Uterus (tissue), 4 donors: ENCODE data around the gene PBX1. TPM values are rescaled to one million over a fixed set of nuclear protein-coding genes. Genes with fewer than 3 reads are reported as not detected.

ENCODE experiments used
- DNase-seq, 2 donors: peaks; one replicate each; pipeline ENCODE4 v3.0.0-alpha.2; 2019 to 2020
- H3K27ac ChIP-seq, 2 donors: fragments of 200-600 bp; sonication (generic); 1 replicate in 1 of 2; 2 replicates in 1 of 2; pipeline ENCODE4 v1.5.1; 2016 to 2018
- H3K27me3 ChIP-seq, 2 donors: fragments of 200-600 bp; sonication (generic); one replicate each; pipeline ENCODE4 v1.5.1; 2018 to 2019; ENCODE audit warnings: control low read depth in 1 of 2
- H3K36me3 ChIP-seq, 2 donors: fragments of 200-600 bp; sonication (generic); one replicate each; pipeline ENCODE4 v1.5.1; 2019; ENCODE audit warnings: control low read depth in 1 of 2
- H3K4me1 ChIP-seq, 2 donors: fragments of 200-600 bp; sonication (generic); one replicate each; pipeline ENCODE4 v1.5.1; 2018 to 2019; ENCODE audit warnings: control low read depth in 1 of 2
- H3K4me3 ChIP-seq, 2 donors: fragments of 200-600 bp; sonication (generic); 1 replicate in 1 of 2; 2 replicates in 1 of 2; pipeline ENCODE4 v1.5.1; 2018 to 2019; ENCODE audit warnings: mild to moderate bottlenecking in 1 of 2
- H3K9me3 ChIP-seq, 2 donors: fragments of 200-600 bp; sonication (generic); one replicate each; pipeline ENCODE4 v1.5.1; 2019; ENCODE audit warnings: control low read depth in 1 of 2
- POLR2A ChIP-seq, 2 donors: fragments of 450-650 bp; IDR thresholded peaks; one replicate each; pipeline ENCODE4 v1.6.1; 2016; ENCODE audit warnings: antibody characterized with exemption in 2 of 2, mild to moderate bottlenecking in 1 of 2, moderate library complexity in 1 of 2
- intact Hi-C: fragments of 100-400 bp; cut with DNase I; formaldehyde crosslinking; loops from one replicate; pipeline ENCODE4 v1.15.1; 2023; ENCODE audit warnings: low total_unique reads
- total RNA-seq, 4 donors: library from RNA; depleted of rRNA in 3 of 4; stranded (reverse); fragments of >200 nt in 3 of 4; gene quantifications; one replicate each; pipeline versions ENCODE4 v1.1.0 to v1.2.4, GENCODE V29; 2014 to 2023
- TF ChIP-seq, protein P1 (sequence below), 4 experiments: fragments of 200-600 bp in 2 of 4; fragments of 450-650 bp in 2 of 4; sonication (generic) in 2 of 4; IDR thresholded peaks; one replicate each; pipeline ENCODE4 v1.5.1; 2016 to 2019; ENCODE audit warnings: antibody characterized with exemption in 4 of 4, mild to moderate bottlenecking in 2 of 4, moderate library complexity in 1 of 4
- donor health status: DM: yes; HTN: yes; CAD: no.

The PBX1 gene
- total RNA-seq, 4 donors from 2014 or later, result 122 to 831 (median 207) TPM

DNA sequence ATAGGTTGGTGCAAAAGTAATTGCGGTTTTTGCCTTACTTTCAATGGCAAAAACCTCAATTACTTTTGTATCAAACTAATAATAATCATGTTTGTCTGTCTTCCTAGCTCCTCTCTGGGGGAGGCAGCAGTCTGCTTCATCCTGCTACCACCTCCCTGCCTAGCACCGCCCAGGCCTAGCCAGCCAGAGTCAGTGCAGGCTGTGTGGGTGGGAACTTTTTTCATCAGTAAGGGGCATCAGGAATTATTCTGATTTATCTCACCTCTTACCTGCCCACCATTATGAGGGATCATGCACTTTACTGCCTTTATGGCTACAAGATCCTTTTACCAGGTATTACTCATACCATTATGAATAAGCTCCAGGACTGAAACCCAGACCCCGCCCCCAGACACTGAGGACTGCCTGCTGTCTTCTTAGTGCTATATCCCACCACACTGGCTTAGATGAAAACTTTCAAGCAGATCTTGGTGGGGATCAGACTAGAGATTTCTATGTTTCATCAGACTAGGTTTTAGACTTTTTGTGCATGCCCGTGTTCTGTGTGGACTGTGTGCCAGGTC lies 116.4 kb downstream of the PBX1 start:
- intact Hi-C loops, result no loop called here
- Histone ChIP-seq H3K4me1 (peaks cover 11 to 13% of the 10 kb centered on the region in 2 donors), H3K27ac (peak overlapping the region; percentile 5 to 59), H3K4me3 (no peak overlapping the region), H3K36me3 (no peaks in the 10 kb centered on the region), H3K9me3 (no peaks in the 10 kb centered on the region), H3K27me3 (no peaks in the 10 kb centered on the region)
- no peak for DNase-seq
- TF ChIP-seq, protein P1, sequence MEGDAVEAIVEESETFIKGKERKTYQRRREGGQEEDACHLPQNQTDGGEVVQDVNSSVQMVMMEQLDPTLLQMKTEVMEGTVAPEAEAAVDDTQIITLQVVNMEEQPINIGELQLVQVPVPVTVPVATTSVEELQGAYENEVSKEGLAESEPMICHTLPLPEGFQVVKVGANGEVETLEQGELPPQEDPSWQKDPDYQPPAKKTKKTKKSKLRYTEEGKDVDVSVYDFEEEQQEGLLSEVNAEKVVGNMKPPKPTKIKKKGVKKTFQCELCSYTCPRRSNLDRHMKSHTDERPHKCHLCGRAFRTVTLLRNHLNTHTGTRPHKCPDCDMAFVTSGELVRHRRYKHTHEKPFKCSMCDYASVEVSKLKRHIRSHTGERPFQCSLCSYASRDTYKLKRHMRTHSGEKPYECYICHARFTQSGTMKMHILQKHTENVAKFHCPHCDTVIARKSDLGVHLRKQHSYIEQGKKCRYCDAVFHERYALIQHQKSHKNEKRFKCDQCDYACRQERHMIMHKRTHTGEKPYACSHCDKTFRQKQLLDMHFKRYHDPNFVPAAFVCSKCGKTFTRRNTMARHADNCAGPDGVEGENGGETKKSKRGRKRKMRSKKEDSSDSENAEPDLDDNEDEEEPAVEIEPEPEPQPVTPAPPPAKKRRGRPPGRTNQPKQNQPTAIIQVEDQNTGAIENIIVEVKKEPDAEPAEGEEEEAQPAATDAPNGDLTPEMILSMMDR (IDR thresholded peaks at IDR 0.05), result no peak
- no peak for TF ChIP-seq POLR2A (IDR thresholded peaks at IDR 0.05)

DNA sequence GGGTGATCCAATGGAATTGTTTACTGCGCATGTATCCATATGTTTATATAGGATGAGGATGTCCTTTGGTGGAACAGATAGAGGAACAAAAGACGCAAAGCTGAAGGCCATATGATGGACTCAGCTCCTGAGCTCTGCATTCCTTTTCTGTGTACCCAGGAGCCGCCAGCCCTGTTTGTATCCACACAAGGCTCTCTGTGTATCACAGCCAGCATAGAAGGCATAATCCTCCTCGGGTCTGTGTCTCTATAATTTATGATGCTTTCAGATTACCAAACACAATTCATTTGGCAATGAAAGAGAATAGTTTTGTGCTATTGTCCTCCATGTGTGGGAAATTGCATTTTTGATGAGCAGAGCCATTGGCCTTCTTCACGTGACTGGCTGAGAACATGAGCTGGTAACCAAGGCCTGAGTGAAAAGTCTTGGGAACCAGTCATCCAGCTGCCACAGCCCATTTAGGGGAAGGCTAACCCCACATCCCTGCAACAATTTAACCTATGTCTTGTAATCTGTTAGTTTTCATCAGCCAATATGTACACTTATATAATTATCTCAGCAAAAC lies 119.2 kb downstream of the PBX1 start:
- Histone ChIP-seq H3K27me3 (no peaks in the 10 kb centered on the region), H3K4me3 (no peak overlapping the region), H3K36me3 (no peaks in the 10 kb centered on the region), H3K27ac (peak overlapping the region; percentile 13 to 50), H3K4me1 (peaks cover 5 to 10% of the 10 kb centered on the region in 2 donors), H3K9me3 (no peaks in the 10 kb centered on the region)
- TF ChIP-seq, protein P1 (IDR thresholded peaks at IDR 0.05), result no peak
- no peak for TF ChIP-seq POLR2A (IDR thresholded peaks at IDR 0.05)
- intact Hi-C loops, result no loop called here
- no peak for DNase-seq

DNA sequence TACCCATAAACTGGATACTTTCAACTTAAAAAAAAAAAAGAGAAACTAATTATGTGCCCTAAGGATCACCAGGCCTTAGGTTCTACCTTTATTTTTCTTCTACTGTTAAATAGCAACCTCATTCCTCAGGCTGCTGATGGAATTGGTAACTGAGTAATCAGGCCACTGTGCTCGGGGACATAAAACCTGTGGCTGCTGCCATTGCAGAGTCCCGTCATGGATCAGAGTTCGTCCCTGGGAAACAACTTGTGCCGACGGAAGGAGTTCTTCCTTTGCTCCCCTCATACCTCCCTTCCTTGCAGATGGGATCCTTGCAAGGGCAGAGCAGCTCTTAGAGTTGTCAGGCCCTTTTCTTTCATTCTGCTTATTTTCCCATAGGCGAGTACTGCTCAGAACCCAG lies 123.6 kb downstream of the PBX1 start:
- Histone ChIP-seq H3K4me3 (no peak overlapping the region), H3K9me3 (no peaks in the 10 kb centered on the region), H3K4me1 (peaks cover 0 to 13% of the 10 kb centered on the region in 2 donors), H3K27ac (peak overlapping the region; percentile 51 to 65), H3K27me3 (no peaks in the 10 kb centered on the region), H3K36me3 (no peaks in the 10 kb centered on the region)
- intact Hi-C loops, result no loop called here
- TF ChIP-seq POLR2A (IDR thresholded peaks at IDR 0.05), result no peak
- TF ChIP-seq, protein P1 (IDR thresholded peaks at IDR 0.05), result no peak
- DNase-seq, result no peak

DNA sequence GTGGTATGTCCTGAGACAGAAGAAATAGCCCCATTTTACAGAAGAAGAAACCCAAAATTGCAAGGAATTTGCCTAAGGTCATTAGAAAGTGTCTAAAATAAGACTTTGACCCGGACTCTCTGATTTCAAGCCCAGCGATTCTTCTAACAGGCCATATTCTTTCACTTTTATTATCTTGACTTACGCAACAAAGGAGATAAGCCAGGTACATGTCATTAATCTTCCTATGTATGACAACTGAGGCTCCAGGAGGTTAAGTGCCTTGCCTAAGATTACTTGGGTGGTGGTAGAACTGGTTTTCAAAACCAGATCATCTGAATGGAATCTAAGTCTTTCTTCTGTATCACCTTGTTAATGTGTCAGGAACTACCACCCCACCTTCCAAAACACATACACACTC lies 124.3 kb downstream of the PBX1 start:
- H3K4me3 ChIP-seq, result no peak overlapping the region
- H3K4me1 ChIP-seq, result peaks cover 0 to 13% of the 10 kb centered on the region in 2 donors
- H3K27ac ChIP-seq, result peak overlapping the region; percentile 51 to 65
- H3K27me3 ChIP-seq, result no peaks in the 10 kb centered on the region
- intact Hi-C loops, result no loop called here
- TF ChIP-seq, protein P1 (IDR thresholded peaks at IDR 0.05), result no peak
- TF ChIP-seq POLR2A (IDR thresholded peaks at IDR 0.05), result no peak
- no peaks in the 10 kb centered on the region for H3K36me3 ChIP-seq
- no peak for DNase-seq
- no peaks in the 10 kb centered on the region for H3K9me3 ChIP-seq

DNA sequence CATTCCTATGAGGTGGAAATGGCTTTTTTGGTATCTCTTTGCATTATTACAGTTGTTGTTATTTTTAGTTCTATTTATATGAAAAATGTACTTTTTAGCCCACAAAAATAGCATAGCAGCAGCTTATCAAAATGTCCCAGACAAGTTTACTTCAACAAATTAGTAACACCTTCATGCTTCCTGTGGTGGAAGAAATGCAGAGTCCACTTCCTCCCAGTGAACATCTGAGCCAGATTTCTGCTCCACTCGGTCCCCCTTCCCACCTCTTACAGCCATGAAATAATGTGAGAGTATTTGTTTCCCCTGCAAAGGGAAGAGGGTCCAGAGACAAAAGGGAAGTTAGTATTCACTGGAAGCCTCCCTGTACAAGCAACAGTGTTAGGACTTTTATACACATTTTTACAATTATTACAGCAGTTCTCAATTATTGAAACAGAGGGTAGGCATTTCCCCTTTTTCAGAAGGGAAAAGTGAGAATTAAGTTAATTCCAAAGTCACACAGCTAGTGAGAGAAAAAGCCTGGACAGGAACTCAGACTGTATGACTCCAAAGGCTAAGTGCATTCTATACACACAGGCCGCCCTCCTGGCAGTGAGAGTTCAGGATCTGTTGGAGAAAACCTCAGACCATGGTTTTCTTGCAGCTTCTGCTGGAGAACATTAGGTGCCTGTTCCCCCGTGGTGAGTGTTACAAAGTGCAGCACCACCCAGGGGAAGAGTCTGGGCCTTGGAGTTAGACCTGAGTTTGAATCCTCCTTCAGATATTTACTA lies 126.5 kb downstream of the PBX1 start:
- TF ChIP-seq POLR2A (IDR thresholded peaks at IDR 0.05), result no peak
- TF ChIP-seq, protein P1 (IDR thresholded peaks at IDR 0.05), result no peak
- H3K4me3 ChIP-seq, result no peak overlapping the region
- intact Hi-C loops, result no loop called here
- peak overlapping the region; percentile 35 to 65 for H3K27ac ChIP-seq
- H3K4me1 ChIP-seq, result peaks cover 0 to 15% of the 10 kb centered on the region in 2 donors
- no peaks in the 10 kb centered on the region for H3K9me3 ChIP-seq
- H3K36me3 ChIP-seq, result no peaks in the 10 kb centered on the region
- no peaks in the 10 kb centered on the region for H3K27me3 ChIP-seq
- DNase-seq, result no peak
